Colonic mucosa (tissue), 4 donors: ENCODE results near the gene ZNF337. TPM values are rescaled to one million over a fixed set of nuclear protein-coding genes. Genes with fewer than 3 reads are reported as not detected.
"Not testable (repeated sequence)": the region's sequence is repeated elsewhere in the genome, so short reads cannot be mapped to it uniquely, and the experiment has no call there.

Experiments used
- DNase-seq: peaks from one replicate; pipeline ENCODE4 v3.0.0-alpha.2; 2020
- H3K27ac ChIP-seq: fragments of 200-600 bp; one replicate; pipeline ENCODE4 v1.8.0; 2021
- H3K27me3 ChIP-seq: fragments of 200-600 bp; one replicate; pipeline ENCODE4 v1.8.0; 2021
- H3K36me3 ChIP-seq: fragments of 200-600 bp; one replicate; pipeline ENCODE4 v1.8.0; 2021
- H3K4me1 ChIP-seq: fragments of 200-600 bp; one replicate; pipeline ENCODE4 v1.8.0; 2021; ENCODE audit warnings: mild to moderate bottlenecking
- H3K4me3 ChIP-seq: fragments of 200-600 bp; one replicate; pipeline ENCODE4 v1.8.0; 2021
- H3K9ac ChIP-seq, 2 donors: one replicate each; pipeline ENCODE4 v1.7.0; 2013; ENCODE audit warnings: control low read depth in 2 of 2, low read depth in 2 of 2, low read length in 2 of 2
- H3K9me3 ChIP-seq: fragments of 200-600 bp; one replicate; pipeline ENCODE4 v1.8.0; 2021
- CTCF ChIP-seq: fragments of 200-600 bp; IDR thresholded peaks from one replicate; pipeline ENCODE4 v1.8.0; 2022; ENCODE audit warnings: antibody characterized with exemption, mild to moderate bottlenecking
- intact Hi-C: fragments of 100-400 bp; cut with DNase I; formaldehyde crosslinking; loops from one replicate; pipeline ENCODE4 v1.14.1; 2022
- total RNA-seq, 2 donors: library from RNA; stranded (reverse); fragmentation: NEBNext Ultra II Directional in 1 of 2; extraction: Animal tissue kit (Norgen Biotek cat#: 25700) in 1 of 2; gene quantifications; one replicate each; pipeline ENCODE4 v1.2.1, GENCODE V29; 2021
- donor health status: healthy.
- donor health status: DM: no; HTN: no; CAD: no.
- donor health status: DM: no; HTN: no; CAD: no.

ZNF337 gene
- total RNA-seq, 2 donors from 2014 or later, result 6.2 to 6.7 TPM

- Histone ChIP-seq H3K9ac (no peak overlapping the region), H3K4me3 (no peak overlapping the region), H3K36me3 (no peaks in the 10 kb centered on the region), H3K27me3 (no peaks in the 10 kb centered on the region), H3K9me3 (no peaks in the 10 kb centered on the region), H3K4me1 (no peaks in the 10 kb centered on the region), H3K27ac (no peak overlapping the region)
- TF ChIP-seq CTCF, result no peak
- DNase-seq, result no peak
- intact Hi-C loops, result no loop called here
These were observed 29.0 kb upstream of the ZNF337 start for GRCh38 chr20:25725639-25726038.

DNA sequence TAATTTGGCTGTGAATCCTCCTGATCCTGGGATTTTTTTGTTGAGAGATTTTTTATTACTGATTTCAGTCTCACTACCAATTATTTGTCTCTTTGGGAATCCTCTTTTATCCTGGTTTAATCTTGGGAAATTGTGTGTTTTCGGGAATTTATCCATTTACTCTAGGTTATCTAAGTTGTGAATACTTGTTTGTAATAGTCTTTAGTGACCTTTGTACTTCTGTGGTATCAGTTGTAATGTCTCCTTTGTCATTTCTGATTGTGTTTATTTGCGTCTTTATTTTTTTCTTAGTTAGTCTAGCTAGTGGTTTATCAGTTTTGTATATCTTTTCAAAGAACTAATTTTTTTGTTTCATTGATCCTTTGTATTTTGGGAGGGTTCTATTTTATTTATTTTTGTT, 27.3 kb upstream of the ZNF337 start:
- intact Hi-C loops, result no loop called here
- no peaks in the 10 kb centered on the region for H3K36me3 ChIP-seq
- H3K27ac ChIP-seq, result no peak overlapping the region
- H3K4me1 ChIP-seq, result no peaks in the 10 kb centered on the region
- no peaks in the 10 kb centered on the region for H3K9me3 ChIP-seq
- TF ChIP-seq CTCF, result no peak
- no peak overlapping the region for H3K4me3 ChIP-seq
- no peaks in the 10 kb centered on the region for H3K27me3 ChIP-seq
- DNase-seq, result no peak
- H3K9ac ChIP-seq, result no peak overlapping the region

DNA sequence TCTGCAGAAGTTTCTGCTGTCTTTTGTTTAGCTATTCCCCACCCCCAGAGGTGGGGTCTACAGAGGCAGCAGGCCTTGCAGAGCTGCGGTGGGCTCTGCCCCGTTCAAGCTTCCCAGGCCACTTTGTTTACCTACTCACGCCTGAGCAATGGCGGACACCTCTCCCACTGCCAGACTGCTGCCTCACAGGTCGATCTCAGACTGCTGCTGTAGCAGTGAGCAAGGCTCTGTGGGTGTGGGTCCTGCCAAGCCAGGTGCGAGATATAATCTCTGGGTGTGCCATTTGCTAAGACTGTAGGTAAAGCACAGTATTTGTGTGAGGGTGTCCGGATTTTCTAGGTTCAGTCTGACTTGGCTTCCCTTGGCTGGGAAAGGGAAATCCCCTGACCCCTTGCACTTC, 23.6 kb upstream of the ZNF337 start:
- H3K9me3 ChIP-seq, result no peaks in the 10 kb centered on the region
- H3K27me3 ChIP-seq, result no peaks in the 10 kb centered on the region
- no peak overlapping the region for H3K27ac ChIP-seq
- no peak for DNase-seq
- H3K9ac ChIP-seq, result no peak overlapping the region
- H3K4me3 ChIP-seq, result no peak overlapping the region
- intact Hi-C loops, result no loop called here
- no peaks in the 10 kb centered on the region for H3K4me1 ChIP-seq
- no peaks in the 10 kb centered on the region for H3K36me3 ChIP-seq
- no peak for TF ChIP-seq CTCF

DNA sequence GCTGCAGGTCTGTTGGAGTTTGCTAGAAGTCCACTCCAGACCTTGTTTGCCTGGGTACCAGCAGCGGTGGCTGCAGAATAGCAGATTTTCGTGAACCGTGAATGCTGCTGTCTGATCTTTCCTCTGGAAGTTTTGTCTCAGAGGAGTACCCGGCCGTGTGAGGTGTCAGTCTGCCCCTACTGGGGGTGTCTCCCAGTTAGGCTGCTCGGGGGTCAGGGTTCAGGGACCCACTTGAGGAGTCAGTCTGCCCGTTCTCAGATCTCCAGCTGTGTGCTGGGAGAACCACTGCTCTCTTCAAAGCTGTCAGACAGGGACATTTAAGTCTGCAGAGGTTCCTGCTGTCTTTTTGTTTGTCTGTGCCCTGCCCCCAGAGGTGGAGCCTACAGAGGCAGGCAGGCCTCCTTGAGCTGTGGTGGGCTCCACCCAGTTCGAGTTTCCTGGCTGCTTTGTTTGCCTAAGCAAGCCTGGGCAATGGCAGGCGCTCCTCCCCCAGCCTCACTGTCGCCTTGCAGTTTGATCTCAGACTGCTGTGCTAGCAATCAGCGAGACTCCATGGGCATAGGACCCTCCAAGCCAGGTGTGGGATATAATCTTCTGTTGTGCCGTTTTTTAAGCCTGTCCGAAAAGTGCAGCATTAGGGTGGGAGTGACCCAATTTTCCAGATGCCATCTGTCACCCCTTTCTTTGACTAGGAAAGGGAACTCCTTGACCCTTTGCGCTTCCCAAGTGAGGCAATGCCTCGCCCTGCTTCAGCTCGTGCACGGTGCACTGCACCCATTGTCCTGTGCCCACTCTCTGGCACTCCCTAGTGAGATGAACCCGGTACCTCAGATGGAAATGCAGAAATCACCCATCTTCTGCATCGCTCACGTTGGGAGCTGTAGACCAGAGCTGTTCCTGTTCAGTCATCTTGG, 22.5 kb upstream of the ZNF337 start:
- H3K36me3 ChIP-seq, H3K27me3 ChIP-seq, H3K27ac ChIP-seq, H3K9ac ChIP-seq, H3K4me1 ChIP-seq, intact Hi-C loops, H3K4me3 ChIP-seq, H3K9me3 ChIP-seq: not testable (repeated sequence)
- DNase-seq, result peak; percentile 61

DNA sequence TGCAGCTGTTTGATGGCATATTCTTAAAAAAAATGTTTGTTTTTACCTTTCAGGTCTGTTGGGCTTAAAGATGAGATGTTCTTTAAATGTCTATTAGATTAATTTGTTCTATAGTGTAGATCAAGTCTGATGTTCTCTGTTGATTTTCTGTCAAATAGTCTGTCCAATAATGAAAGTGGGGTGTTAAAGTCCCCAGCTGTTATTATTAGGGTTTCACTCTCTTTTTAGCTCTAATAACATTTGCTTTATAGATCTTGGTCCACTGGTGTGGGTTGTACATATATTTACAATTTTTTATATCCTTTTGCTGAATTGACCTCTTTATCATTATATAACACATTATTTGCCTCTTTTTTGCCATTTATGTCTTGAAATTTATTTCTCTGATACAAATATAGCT, 11.0 kb upstream of the ZNF337 start:
- no peaks in the 10 kb centered on the region for H3K4me1 ChIP-seq
- no peak for DNase-seq
- no peak overlapping the region for H3K9ac ChIP-seq
- H3K36me3 ChIP-seq, result no peaks in the 10 kb centered on the region
- no peak overlapping the region for H3K4me3 ChIP-seq
- H3K27ac ChIP-seq, result no peak overlapping the region
- H3K27me3 ChIP-seq, result no peaks in the 10 kb centered on the region
- no peak for TF ChIP-seq CTCF
- intact Hi-C loops, result no loop called here
- H3K9me3 ChIP-seq, result no peaks in the 10 kb centered on the region

- H3K4me1 ChIP-seq, result no peaks in the 10 kb centered on the region
- TF ChIP-seq CTCF, result no peak
- no peaks in the 10 kb centered on the region for H3K9me3 ChIP-seq
- no peak overlapping the region for H3K4me3 ChIP-seq
- no peaks in the 10 kb centered on the region for H3K36me3 ChIP-seq
- intact Hi-C loops, result no loop called here
- H3K27me3 ChIP-seq, result no peaks in the 10 kb centered on the region
- DNase-seq, result no peak
- no peak overlapping the region for H3K9ac ChIP-seq
- no peak overlapping the region for H3K27ac ChIP-seq
These were observed 10.1 kb upstream of the ZNF337 start for GRCh38 chr20:25706793-25707192.
